GM21619 (cell line): ENCODE results near the gene BMPER.
A peak's percentile ranks its signal among the peaks of the same experiment; 100 is the strongest.

ENCODE experiments used
- ATAC-seq: cut with Tn5 transposase; IDR thresholded peaks from one replicate; pipeline ENCODE4 v1.9.1; 2021; ENCODE audit not compliant: unreplicated experiment

BMPER gene

GRCh38 chr7:33887266-33887975 lies 17.9 kb upstream of the BMPER start:
- ATAC-seq: no peak

GRCh38 chr7:33888166-33888565 lies 17.2 kb upstream of the BMPER start:
- ATAC-seq: no peak

GRCh38 chr7:33892945-33893344 lies 12.4 kb upstream of the BMPER start:
- no peak for ATAC-seq

- no peak for ATAC-seq
Measured at GRCh38 chr7:33893377-33893776, 12.0 kb upstream of the BMPER start.

GRCh38 chr7:33895025-33895804 lies 10.1 kb upstream of the BMPER start:
- ATAC-seq: peak; percentile 98

GRCh38 chr7:33900501-33900900 lies 4.8 kb upstream of the BMPER start:
- ATAC-seq: no peak

GRCh38 chr7:33901199-33901598 lies 4.1 kb upstream of the BMPER start:
- no peak for ATAC-seq

GRCh38 chr7:33901847-33902246 lies 3.5 kb upstream of the BMPER start:
- no peak for ATAC-seq

- no peak for ATAC-seq
Measured at GRCh38 chr7:33902746-33903145, 2.6 kb upstream of the BMPER start.

GRCh38 chr7:33903791-33904680 lies 1.3 kb upstream of the BMPER start:
- ATAC-seq: no peak

- ATAC-seq: no peak
Measured at GRCh38 chr7:33904681-33905388, 504 bp upstream of the BMPER start.

GRCh38 chr7:33906697-33907096 lies 1.4 kb downstream of the BMPER start:
- no peak for ATAC-seq

- no peak for ATAC-seq
Measured at GRCh38 chr7:33907625-33908024, 2.3 kb downstream of the BMPER start.

GRCh38 chr7:33909318-33909717 lies 4.0 kb downstream of the BMPER start:
- ATAC-seq: no peak

GRCh38 chr7:33909755-33910154 lies 4.4 kb downstream of the BMPER start:
- ATAC-seq: no peak

GRCh38 chr7:33910756-33911155 lies 5.4 kb downstream of the BMPER start:
- ATAC-seq: no peak

GRCh38 chr7:33916357-33917081 lies 11.2 kb downstream of the BMPER start:
- no peak for ATAC-seq

- ATAC-seq: no peak
Measured at GRCh38 chr7:33917661-33918060, 12.3 kb downstream of the BMPER start.

GRCh38 chr7:33918438-33919143 lies 13.3 kb downstream of the BMPER start:
- ATAC-seq: no peak

GRCh38 chr7:33919449-33919848 lies 14.1 kb downstream of the BMPER start:
- no peak for ATAC-seq
